Esophagus muscularis mucosa (tissue), 4 donors: Measurements from ENCODE around the gene PERP. TPM values are rescaled to one million over a fixed set of nuclear protein-coding genes. Genes with fewer than 3 reads are reported as not detected.
"Not testable (repeated sequence)": the region's sequence is repeated elsewhere in the genome, so short reads cannot be mapped to it uniquely, and the experiment has no call there.

Experiments
- DNase-seq: peaks from one replicate; pipeline ENCODE4 v3.0.0-alpha.2; 2017; ENCODE audit errors: extremely low spot score
- H3K27ac ChIP-seq, 4 donors: fragments of 200-600 bp; sonication (generic); replicated peaks in 1 of 4; 1 replicate in 3 of 4; 2 replicates in 1 of 4; pipeline ENCODE4 v1.5.1; 2016 to 2019; ENCODE audit warnings: mild to moderate bottlenecking in 1 of 4
- H3K27me3 ChIP-seq, 4 donors: fragments of 200-600 bp; sonication (generic); one replicate each; pipeline versions ENCODE4 v1.5.1 to v1.6.0; 2016 to 2019
- H3K36me3 ChIP-seq, 4 donors: fragments of 200-600 bp; sonication (generic); one replicate each; pipeline ENCODE4 v1.5.1; 2016 to 2019
- H3K4me1 ChIP-seq, 4 donors: fragments of 200-600 bp; sonication (generic); one replicate each; pipeline ENCODE4 v1.5.1; 2016 to 2019
- H3K4me3 ChIP-seq, 4 donors: fragments of 200-600 bp; sonication (generic); 1 replicate in 2 of 4; 2 replicates in 2 of 4; pipeline ENCODE4 v1.5.1; 2016 to 2019; ENCODE audit warnings: mild to moderate bottlenecking in 4 of 4, moderate library complexity in 1 of 4
- H3K9me3 ChIP-seq, 4 donors: fragments of 200-600 bp; sonication (generic); 1 replicate in 3 of 4; 2 replicates in 1 of 4; pipeline ENCODE4 v1.5.1; 2016 to 2019
- EP300 ChIP-seq: sonication (generic); formaldehyde crosslinking; IDR thresholded peaks from one replicate; pipeline ENCODE4 v1.6.1; 2017; ENCODE audit warnings: antibody characterized with exemption
- POLR2A ChIP-seq: fragments of 450-650 bp; IDR thresholded peaks from one replicate; pipeline ENCODE4 v1.6.1; 2017; ENCODE audit warnings: antibody characterized with exemption, moderate library complexity, mild to moderate bottlenecking, low read depth
- POLR2AphosphoS5 ChIP-seq, 2 donors: sonication (generic); formaldehyde crosslinking; IDR thresholded peaks; one replicate each; pipeline ENCODE4 v1.6.1; 2017; ENCODE audit warnings: antibody characterized with exemption in 2 of 2
- WGBS: methylation state at CpG from one replicate; pipeline ENCODE4 v1.1.5; 2018; 5-methylcytosine and 5-hydroxymethylcytosine counted together
- intact Hi-C: fragments of 100-400 bp; cut with DNase I; formaldehyde crosslinking; loops from one replicate; pipeline ENCODE4 v1.15.1; 2023
- total RNA-seq, 4 donors: library from RNA; depleted of rRNA; stranded (reverse); fragments of >200 nt; gene quantifications; one replicate each; pipeline versions ENCODE4 v1.1.0 to v1.2.1, GENCODE V29; 2016
- TF ChIP-seq, protein P1 (sequence below), 3 experiments: fragments of 200-600 bp in 2 of 3; fragments of 450-650 bp in 1 of 3; sonication (generic) in 2 of 3; IDR thresholded peaks; one replicate each; pipeline ENCODE4 v1.5.1; 2017 to 2019; ENCODE audit warnings: antibody characterized with exemption in 3 of 3, mild to moderate bottlenecking in 2 of 3, moderate library complexity in 1 of 3

PERP gene
- total RNA-seq, 4 donors from 2014 or later, result 81.0 to 123 (median 83.9) TPM

DNA sequence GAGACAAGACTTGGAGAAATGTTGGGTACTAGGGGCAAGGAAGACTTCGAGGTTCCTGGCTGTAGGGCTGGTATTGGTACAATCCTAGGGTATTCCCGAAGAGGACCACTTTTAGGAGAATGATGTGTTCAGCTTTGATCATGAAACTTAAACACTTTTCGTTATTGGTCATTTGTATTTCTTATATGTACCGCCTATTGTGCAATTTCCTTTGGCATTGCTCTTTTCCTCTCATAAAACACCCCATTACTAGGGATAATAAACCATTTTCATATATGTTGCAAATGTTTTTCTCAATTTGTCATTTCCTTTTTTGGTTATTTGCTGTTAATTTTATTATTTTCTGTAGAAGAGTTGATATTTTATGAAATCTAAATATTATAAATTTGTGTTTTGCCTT lies 35.6 kb upstream of the PERP start:
- Histone ChIP-seq H3K27ac (no peak overlapping the region), H3K36me3 (no peaks in the 10 kb centered on the region), H3K9me3 (no peaks in the 10 kb centered on the region), H3K27me3 (peaks cover 0 to 9% (median 0%) of the 10 kb centered on the region in 4 donors), H3K4me1 (no peaks in the 10 kb centered on the region), H3K4me3 (no peak overlapping the region)
- DNase-seq, result no peak
- intact Hi-C loops, result no loop called here
- TF ChIP-seq POLR2A (no peak), EP300 (no peak), POLR2AphosphoS5 (IDR thresholded peaks at IDR 0.05) (no peak)
- TF ChIP-seq, protein P1, sequence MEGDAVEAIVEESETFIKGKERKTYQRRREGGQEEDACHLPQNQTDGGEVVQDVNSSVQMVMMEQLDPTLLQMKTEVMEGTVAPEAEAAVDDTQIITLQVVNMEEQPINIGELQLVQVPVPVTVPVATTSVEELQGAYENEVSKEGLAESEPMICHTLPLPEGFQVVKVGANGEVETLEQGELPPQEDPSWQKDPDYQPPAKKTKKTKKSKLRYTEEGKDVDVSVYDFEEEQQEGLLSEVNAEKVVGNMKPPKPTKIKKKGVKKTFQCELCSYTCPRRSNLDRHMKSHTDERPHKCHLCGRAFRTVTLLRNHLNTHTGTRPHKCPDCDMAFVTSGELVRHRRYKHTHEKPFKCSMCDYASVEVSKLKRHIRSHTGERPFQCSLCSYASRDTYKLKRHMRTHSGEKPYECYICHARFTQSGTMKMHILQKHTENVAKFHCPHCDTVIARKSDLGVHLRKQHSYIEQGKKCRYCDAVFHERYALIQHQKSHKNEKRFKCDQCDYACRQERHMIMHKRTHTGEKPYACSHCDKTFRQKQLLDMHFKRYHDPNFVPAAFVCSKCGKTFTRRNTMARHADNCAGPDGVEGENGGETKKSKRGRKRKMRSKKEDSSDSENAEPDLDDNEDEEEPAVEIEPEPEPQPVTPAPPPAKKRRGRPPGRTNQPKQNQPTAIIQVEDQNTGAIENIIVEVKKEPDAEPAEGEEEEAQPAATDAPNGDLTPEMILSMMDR (IDR thresholded peaks at IDR 0.05), result no peak
- 87% methylated on average over 4 of the region's 4 CpGs for WGBS

DNA sequence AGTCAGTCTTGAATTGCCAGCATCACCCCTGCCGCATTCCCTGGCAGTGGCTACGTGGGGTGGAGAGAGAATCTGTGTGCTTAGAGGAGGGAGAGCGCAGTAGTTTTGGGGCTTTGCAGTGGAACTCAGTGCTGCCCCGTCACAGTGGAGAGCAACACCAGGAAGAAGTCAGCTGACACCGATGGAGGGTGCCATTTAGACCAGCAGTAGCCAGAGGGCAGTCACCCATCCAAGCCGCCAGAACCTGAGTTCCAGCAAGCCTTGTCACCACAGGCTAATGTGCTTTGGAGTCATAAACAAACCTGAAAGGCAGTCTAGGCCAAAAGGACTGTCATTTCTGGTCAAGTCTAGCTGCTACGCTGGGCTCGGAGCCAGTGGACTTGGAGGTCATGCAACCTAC lies 22.0 kb upstream of the PERP start:
- H3K27ac ChIP-seq, result no peak overlapping the region
- H3K27me3 ChIP-seq, result no peaks in the 10 kb centered on the region
- H3K9me3 ChIP-seq, result no peaks in the 10 kb centered on the region
- no peak for DNase-seq
- H3K4me3 ChIP-seq, result no peak overlapping the region
- TF ChIP-seq POLR2AphosphoS5 (IDR thresholded peaks at IDR 0.05) (no peak), POLR2A (no peak), EP300 (no peak)
- TF ChIP-seq, protein P1 (IDR thresholded peaks at IDR 0.05), result no peak
- H3K4me1 ChIP-seq, result no peaks in the 10 kb centered on the region
- intact Hi-C loops, result no loop called here
- H3K36me3 ChIP-seq, result no peaks in the 10 kb centered on the region
- WGBS, result 74% methylated on average over 6 of the region's 8 CpGs

DNA sequence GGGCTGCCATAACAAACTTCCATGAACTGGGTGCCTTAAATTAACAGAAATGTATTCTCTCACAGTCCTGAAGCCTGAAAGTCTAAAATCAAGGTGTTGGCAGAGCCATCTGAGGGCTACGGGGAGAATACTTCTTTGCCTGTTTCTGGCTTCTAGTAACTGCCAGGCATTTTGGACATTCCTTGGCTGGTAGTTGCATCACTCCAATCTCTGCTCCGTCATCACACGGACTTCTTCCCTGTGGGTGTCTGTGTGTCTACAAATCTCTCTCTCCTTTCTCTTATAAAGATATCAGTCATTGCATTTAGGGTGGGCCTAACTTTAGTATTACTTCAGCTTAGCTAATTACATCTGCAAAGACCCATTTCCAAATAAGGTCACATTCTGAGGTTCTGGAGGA lies 20.9 kb upstream of the PERP start:
- no peaks in the 10 kb centered on the region for H3K36me3 ChIP-seq
- no peaks in the 10 kb centered on the region for H3K27me3 ChIP-seq
- H3K9me3 ChIP-seq, result no peaks in the 10 kb centered on the region
- intact Hi-C loops, result no loop called here
- TF ChIP-seq, protein P1 (IDR thresholded peaks at IDR 0.05), result no peak
- TF ChIP-seq EP300 (no peak), POLR2A (no peak), POLR2AphosphoS5 (IDR thresholded peaks at IDR 0.05) (no peak)
- DNase-seq, result no peak
- H3K4me3 ChIP-seq, result no peak overlapping the region
- WGBS, result 79% methylated on average over 3 of the region's 3 CpGs
- H3K4me1 ChIP-seq, result no peaks in the 10 kb centered on the region
- H3K27ac ChIP-seq, result no peak overlapping the region

DNA sequence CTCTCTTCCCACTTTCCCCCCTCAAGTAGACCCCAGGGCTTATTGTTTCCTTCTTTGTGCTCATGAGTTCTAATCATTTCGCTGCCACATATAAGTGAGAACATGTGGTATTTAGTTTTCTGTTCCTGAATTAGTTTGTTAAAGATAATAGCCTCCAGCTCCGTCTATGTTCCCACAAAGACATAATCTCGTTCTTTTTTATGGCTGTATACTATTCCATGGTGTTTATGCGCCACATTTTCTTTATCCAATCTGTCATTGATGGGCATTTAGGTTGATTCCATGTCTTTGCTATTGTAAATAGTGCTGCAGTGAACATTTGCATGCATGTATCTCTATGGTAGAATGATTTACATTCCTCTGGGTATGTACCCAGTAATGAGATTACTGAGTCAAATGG lies 16.9 kb upstream of the PERP start:
- Histone ChIP-seq H3K27me3 (no peaks in the 10 kb centered on the region), H3K36me3 (no peaks in the 10 kb centered on the region), H3K27ac (no peak overlapping the region), H3K4me1 (no peaks in the 10 kb centered on the region), H3K4me3 (no peak overlapping the region), H3K9me3 (no peaks in the 10 kb centered on the region)
- TF ChIP-seq POLR2A, result no peak
- no peak for TF ChIP-seq POLR2AphosphoS5 (IDR thresholded peaks at IDR 0.05)
- TF ChIP-seq EP300, result no peak
- 95% methylated on average over 4 of the region's 4 CpGs for WGBS
- no peak for DNase-seq
- intact Hi-C loops, result no loop called here

DNA sequence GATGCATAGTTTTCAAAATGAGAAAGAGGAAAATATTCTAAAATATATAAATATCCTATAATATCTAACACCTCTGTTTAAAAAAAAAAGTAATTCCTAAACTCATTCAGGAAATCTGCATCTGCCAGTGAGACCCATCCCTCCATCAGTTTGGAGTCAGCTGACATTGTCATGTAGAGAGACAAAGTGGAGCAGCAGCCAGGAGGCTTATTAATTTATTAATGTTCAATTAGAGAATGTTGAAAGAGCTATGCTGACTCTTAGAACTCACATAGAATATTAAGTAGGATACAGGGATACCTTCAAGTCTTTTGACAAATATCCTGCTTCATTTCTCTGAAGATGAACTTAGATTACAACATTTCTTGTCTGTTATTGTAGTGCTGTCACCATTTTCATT lies 12.8 kb upstream of the PERP start:
- H3K36me3 ChIP-seq, result no peaks in the 10 kb centered on the region
- no peaks in the 10 kb centered on the region for H3K9me3 ChIP-seq
- TF ChIP-seq, protein P1 (IDR thresholded peaks at IDR 0.05), result no peak
- no peak for TF ChIP-seq POLR2AphosphoS5 (IDR thresholded peaks at IDR 0.05)
- no peak for TF ChIP-seq EP300
- TF ChIP-seq POLR2A, result no peak
- peaks cover 0 to 7% (median 0%) of the 10 kb centered on the region in 4 donors for H3K27me3 ChIP-seq
- peaks cover 0 to 4% (median 0%) of the 10 kb centered on the region in 4 donors for H3K4me1 ChIP-seq
- no peak for DNase-seq
- no peak overlapping the region for H3K27ac ChIP-seq
- intact Hi-C loops, result loop anchor here (5.0 kb wide), 4 partner anchors 167 to 472 kb away; partner anchors contain the start of gene HEBP2
- no peak overlapping the region for H3K4me3 ChIP-seq

DNA sequence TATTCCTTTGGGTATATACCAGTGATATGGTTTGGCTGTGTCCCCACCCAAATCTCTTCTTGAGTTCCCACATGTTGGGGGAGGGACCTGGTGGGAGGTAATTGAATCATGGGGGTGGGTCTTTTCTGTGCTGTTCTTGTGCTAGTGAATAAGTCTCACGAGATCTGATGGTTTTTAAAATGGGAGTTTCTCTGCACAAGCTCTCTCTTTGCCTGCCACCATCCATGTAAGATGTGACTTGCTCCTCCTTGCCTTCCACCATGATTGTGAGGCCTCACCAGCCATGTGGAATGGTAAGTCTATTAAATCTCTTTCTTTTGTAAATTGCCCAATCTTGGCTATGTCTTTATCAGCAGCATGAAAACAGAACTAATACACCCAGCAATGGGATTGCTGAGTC lies 12.0 kb upstream of the PERP start:
- H3K27ac ChIP-seq, H3K9me3 ChIP-seq, H3K4me1 ChIP-seq, DNase-seq, H3K36me3 ChIP-seq, H3K4me3 ChIP-seq, H3K27me3 ChIP-seq: not testable (repeated sequence)
- WGBS, result 84% methylated on average over 1 of the region's 1 CpG
- intact Hi-C loops, result loop anchor here (5.0 kb wide), 4 partner anchors 168 to 473 kb away; partner anchors contain the start of gene HEBP2
